ENCODE measurements around the gene ZNF181. TPM values are rescaled to one million over a fixed set of nuclear protein-coding genes. Genes with fewer than 3 reads are reported as not detected.

The ZNF181 gene
- total RNA-seq, 1 experiment from 2014 or later = 8.2 TPM

GRCh38 chr19:34731964-34732363 lies 2.1 kb upstream of the ZNF181 start:
- H3K27ac ChIP-seq (ENCODE audit: low read depth, low read length, poor library complexity, severe bottlenecking) = no peak overlapping the region
- TF ChIP-seq CTCF (conservative IDR thresholded peaks at IDR 0.05; ENCODE audit: low read depth, low read length) = no peak
- TF ChIP-seq EZH2 (IDR thresholded peaks at IDR 0.05; ENCODE audit: borderline replicate concordance, low read depth, low read length, poor library complexity, severe bottlenecking) = no peak
- no peak for DNase-seq (ENCODE audit: low spot score)
- CTCF ChIA-PET = no interaction called here
- POLR2A ChIA-PET (ENCODE audit: low non-redundant PET) = no interaction called here
- no peaks in the 10 kb centered on the region for H3K36me3 ChIP-seq (ENCODE audit: insufficient read depth, low read length, poor library complexity, severe bottlenecking)
- H3K4me1 ChIP-seq (ENCODE audit: insufficient read depth, low read length, poor library complexity, severe bottlenecking) = no peaks in the 10 kb centered on the region
- intact Hi-C loops (cut with micrococcal nuclease; ENCODE audit: unreplicated experiment) = no loop called here
- no peak overlapping the region for H3K4me3 ChIP-seq (ENCODE audit: low read depth, low read length, poor library complexity, severe bottlenecking)
- no peaks in the 10 kb centered on the region for H3K9me3 ChIP-seq (ENCODE audit: low read depth, low read length, poor library complexity, severe bottlenecking)
- no peaks in the 10 kb centered on the region for H3K27me3 ChIP-seq (replicated peaks; ENCODE audit: insufficient read depth, low read depth, low read length, poor library complexity)
- BruUV-seq (replicated peaks) = no TSS peak

GRCh38 chr19:34732612-34733211 lies 1.3 kb upstream of the ZNF181 start:
- ChIA-PET POLR2A (ENCODE audit: low non-redundant PET) (no interaction called here), CTCF (no interaction called here)
- TF ChIP-seq CTCF (conservative IDR thresholded peaks at IDR 0.05; ENCODE audit: low read depth, low read length) = no peak
- TF ChIP-seq EZH2 (IDR thresholded peaks at IDR 0.05; ENCODE audit: borderline replicate concordance, low read depth, low read length, poor library complexity, severe bottlenecking) = no peak

GRCh38 chr19:34733266-34733745 lies 737 bp upstream of the ZNF181 start:
- TSS peak; percentile 64 for BruUV-seq (replicated peaks)
- Histone ChIP-seq H3K27me3 (replicated peaks; ENCODE audit: insufficient read depth, low read depth, low read length, poor library complexity) (no peaks in the 10 kb centered on the region), H3K36me3 (ENCODE audit: insufficient read depth, low read length, poor library complexity, severe bottlenecking) (no peaks in the 10 kb centered on the region), H3K9me3 (ENCODE audit: low read depth, low read length, poor library complexity, severe bottlenecking) (no peaks in the 10 kb centered on the region), H3K27ac (ENCODE audit: low read depth, low read length, poor library complexity, severe bottlenecking) (peak overlapping the region; percentile 91), H3K4me3 (ENCODE audit: low read depth, low read length, poor library complexity, severe bottlenecking) (peak overlapping the region; percentile 74), H3K4me1 (ENCODE audit: insufficient read depth, low read length, poor library complexity, severe bottlenecking) (no peaks in the 10 kb centered on the region)
- POLR2A ChIA-PET (ENCODE audit: low non-redundant PET) = no interaction called here
- intact Hi-C loops (cut with micrococcal nuclease; ENCODE audit: unreplicated experiment) = no loop called here
- peak; percentile 82 for DNase-seq (ENCODE audit: low spot score)
- CTCF ChIA-PET = no interaction called here
- no peak for TF ChIP-seq EZH2 (IDR thresholded peaks at IDR 0.05; ENCODE audit: borderline replicate concordance, low read depth, low read length, poor library complexity, severe bottlenecking)

More at GRCh38 chr19:34732612-34733211, 1.3 kb upstream of the ZNF181 start:
- Histone ChIP-seq H3K27ac (ENCODE audit: low read depth, low read length, poor library complexity, severe bottlenecking) (no peak overlapping the region), H3K36me3 (ENCODE audit: insufficient read depth, low read length, poor library complexity, severe bottlenecking) (no peaks in the 10 kb centered on the region), H3K27me3 (replicated peaks; ENCODE audit: insufficient read depth, low read depth, low read length, poor library complexity) (no peaks in the 10 kb centered on the region), H3K4me1 (ENCODE audit: insufficient read depth, low read length, poor library complexity, severe bottlenecking) (no peaks in the 10 kb centered on the region), H3K4me3 (ENCODE audit: low read depth, low read length, poor library complexity, severe bottlenecking) (peak overlapping the region; percentile 74), H3K9me3 (ENCODE audit: low read depth, low read length, poor library complexity, severe bottlenecking) (no peaks in the 10 kb centered on the region)
- DNase-seq (ENCODE audit: low spot score) = no peak
- intact Hi-C loops (cut with micrococcal nuclease; ENCODE audit: unreplicated experiment) = no loop called here
- BruUV-seq (replicated peaks) = no TSS peak
